Gastrocnemius medialis (tissue), 4 donors: ENCODE results near the gene SQOR.

Source experiments
- POLR2A ChIP-seq, 2 donors: fragments of 450-650 bp; IDR thresholded peaks; one replicate each; pipeline ENCODE4 v1.6.1; 2017; ENCODE audit warnings: antibody characterized with exemption in 2 of 2, mild to moderate bottlenecking in 2 of 2, moderate library complexity in 2 of 2
- TF ChIP-seq, protein P1 (sequence below), 5 experiments: fragments of 450-650 bp in 3 of 5; fragments of 200-600 bp in 2 of 5; sonication (generic) in 2 of 5; IDR thresholded peaks in 4 of 5; conservative IDR thresholded peaks in 1 of 5; 1 replicate in 4 of 5; 2 replicates in 1 of 5; pipeline ENCODE4 v1.5.1; 2016 to 2019; ENCODE audit warnings: antibody characterized with exemption in 5 of 5, mild to moderate bottlenecking in 3 of 5, moderate library complexity in 3 of 5

DNA sequence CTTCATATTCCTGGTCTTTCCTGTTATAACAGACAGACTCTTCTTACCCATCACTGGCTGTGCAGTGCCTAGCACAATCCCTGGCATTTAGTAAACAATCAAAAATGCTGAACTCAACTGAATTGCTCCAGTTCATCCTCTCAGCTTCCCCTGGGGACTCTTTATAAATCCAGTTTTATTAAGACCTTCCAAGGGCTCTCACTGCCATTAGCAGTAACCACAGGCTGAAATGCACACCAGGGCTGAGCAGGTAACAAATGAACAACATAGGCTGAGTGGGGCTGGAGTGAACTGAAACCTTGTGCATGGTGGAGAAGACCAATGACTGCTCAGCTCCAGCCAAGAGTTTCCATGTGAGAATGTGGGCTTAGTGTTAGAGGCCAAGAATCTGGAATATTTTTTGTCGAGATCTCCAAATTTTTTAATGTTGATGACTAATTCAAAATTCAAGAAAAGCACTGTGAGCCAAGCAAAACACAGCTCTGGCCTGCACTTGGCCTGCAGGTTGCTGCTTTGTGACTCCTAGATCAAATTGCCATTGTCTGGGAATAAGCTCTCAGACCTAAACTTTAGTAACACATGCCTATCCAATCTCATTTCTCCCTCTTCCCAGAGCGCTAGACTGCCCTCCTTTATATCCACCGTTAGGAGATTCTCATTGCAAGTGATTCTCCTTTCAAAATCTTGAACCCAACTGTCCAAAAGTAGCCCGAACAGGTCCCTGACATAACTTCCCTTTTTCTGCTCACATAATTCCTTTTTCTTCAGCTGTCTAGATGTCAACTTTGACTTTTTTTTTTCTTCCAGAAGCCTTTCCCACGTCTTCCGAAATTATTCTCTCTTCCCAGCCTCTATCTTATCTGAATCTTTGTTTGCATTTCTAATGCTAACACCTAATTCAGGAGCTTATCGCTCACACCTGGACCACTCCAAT lies 7.4 kb downstream of the SQOR start:
- no peak for TF ChIP-seq POLR2A (IDR thresholded peaks at IDR 0.05)
- TF ChIP-seq, protein P1, sequence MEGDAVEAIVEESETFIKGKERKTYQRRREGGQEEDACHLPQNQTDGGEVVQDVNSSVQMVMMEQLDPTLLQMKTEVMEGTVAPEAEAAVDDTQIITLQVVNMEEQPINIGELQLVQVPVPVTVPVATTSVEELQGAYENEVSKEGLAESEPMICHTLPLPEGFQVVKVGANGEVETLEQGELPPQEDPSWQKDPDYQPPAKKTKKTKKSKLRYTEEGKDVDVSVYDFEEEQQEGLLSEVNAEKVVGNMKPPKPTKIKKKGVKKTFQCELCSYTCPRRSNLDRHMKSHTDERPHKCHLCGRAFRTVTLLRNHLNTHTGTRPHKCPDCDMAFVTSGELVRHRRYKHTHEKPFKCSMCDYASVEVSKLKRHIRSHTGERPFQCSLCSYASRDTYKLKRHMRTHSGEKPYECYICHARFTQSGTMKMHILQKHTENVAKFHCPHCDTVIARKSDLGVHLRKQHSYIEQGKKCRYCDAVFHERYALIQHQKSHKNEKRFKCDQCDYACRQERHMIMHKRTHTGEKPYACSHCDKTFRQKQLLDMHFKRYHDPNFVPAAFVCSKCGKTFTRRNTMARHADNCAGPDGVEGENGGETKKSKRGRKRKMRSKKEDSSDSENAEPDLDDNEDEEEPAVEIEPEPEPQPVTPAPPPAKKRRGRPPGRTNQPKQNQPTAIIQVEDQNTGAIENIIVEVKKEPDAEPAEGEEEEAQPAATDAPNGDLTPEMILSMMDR (IDR thresholded peaks at IDR 0.05 in 4 of 5, conservative IDR thresholded peaks at IDR 0.05 in 1 of 5): no peak
